ENCODE data around the gene PRKCH. TPM values are rescaled to one million over a fixed set of nuclear protein-coding genes. Genes with fewer than 3 reads are reported as not detected.

The PRKCH gene
- total RNA-seq, 4 donors from 2014 or later, result 17.9 to 105 (median 63.5) TPM

DNA sequence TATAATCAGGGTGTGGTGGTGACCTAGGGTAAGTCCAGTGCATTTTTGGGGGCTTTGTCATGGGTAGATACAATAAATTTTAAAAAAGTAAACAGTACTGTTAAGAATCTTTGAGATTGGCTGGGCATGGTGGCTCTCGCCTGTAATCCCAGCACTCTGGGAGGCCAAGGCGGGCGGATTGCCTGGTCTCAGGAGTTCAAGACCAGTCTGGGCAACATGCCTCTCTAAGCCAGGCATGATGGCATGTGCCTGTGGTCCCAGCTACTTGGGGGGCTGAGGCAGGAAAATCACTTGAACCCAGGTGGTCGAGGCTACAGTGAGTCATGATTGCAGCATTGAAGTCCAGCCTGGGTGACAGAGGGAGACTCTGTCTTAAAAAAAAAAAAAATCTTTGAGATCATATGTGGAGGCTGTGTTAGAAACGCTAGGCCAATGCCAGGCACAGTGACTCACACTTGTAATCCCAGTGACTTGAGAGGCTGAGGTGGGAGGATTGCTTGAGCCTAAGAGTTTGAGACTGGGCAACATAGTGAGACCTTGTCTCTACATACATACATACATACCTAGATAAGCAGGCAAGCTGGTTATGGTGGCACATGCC is 67.7 kb downstream of the PRKCH start:
- Histone ChIP-seq H3K4me3 (no peak overlapping the region), H3K36me3 (no peaks in the 10 kb centered on the region), H3K4me1 (no peaks in the 10 kb centered on the region), H3K9me3 (no peaks in the 10 kb centered on the region), H3K27me3 (no peaks in the 10 kb centered on the region), H3K27ac (no peak overlapping the region)
- no peak for TF ChIP-seq POLR2A (IDR thresholded peaks at IDR 0.05)
- TF ChIP-seq, protein P1, sequence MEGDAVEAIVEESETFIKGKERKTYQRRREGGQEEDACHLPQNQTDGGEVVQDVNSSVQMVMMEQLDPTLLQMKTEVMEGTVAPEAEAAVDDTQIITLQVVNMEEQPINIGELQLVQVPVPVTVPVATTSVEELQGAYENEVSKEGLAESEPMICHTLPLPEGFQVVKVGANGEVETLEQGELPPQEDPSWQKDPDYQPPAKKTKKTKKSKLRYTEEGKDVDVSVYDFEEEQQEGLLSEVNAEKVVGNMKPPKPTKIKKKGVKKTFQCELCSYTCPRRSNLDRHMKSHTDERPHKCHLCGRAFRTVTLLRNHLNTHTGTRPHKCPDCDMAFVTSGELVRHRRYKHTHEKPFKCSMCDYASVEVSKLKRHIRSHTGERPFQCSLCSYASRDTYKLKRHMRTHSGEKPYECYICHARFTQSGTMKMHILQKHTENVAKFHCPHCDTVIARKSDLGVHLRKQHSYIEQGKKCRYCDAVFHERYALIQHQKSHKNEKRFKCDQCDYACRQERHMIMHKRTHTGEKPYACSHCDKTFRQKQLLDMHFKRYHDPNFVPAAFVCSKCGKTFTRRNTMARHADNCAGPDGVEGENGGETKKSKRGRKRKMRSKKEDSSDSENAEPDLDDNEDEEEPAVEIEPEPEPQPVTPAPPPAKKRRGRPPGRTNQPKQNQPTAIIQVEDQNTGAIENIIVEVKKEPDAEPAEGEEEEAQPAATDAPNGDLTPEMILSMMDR (IDR thresholded peaks at IDR 0.05), result no peak
- DNase-seq, result no peak
- intact Hi-C loops (cut with DNase I; ENCODE audit: low total_unique reads), result no loop called here

DNA sequence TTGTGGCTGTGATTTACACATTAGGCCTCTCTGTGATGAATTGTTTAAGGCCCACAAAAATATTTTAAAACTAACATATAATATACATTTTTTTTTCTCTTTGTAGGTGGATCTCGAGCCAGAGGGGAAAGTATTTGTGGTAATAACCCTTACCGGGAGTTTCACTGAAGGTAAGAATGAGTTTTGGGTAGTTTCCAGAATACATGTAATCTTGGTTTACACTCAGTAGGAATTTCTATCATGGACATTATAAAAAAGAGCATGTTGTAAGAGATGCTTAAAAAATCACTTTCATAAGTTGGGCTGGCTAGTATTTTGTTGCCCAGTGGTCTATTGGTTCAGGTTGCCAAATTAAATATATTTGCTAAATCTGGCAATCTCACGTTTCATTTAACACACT is 69.7 kb downstream of the PRKCH start:
- Histone ChIP-seq H3K27ac (no peak overlapping the region), H3K9me3 (no peaks in the 10 kb centered on the region), H3K4me1 (no peaks in the 10 kb centered on the region), H3K4me3 (no peak overlapping the region), H3K36me3 (no peaks in the 10 kb centered on the region), H3K27me3 (no peaks in the 10 kb centered on the region)
- intact Hi-C loops (cut with DNase I; ENCODE audit: low total_unique reads), result no loop called here
- TF ChIP-seq, protein P1 (IDR thresholded peaks at IDR 0.05), result no peak
- TF ChIP-seq POLR2A (IDR thresholded peaks at IDR 0.05), result no peak
- DNase-seq, result no peak

DNA sequence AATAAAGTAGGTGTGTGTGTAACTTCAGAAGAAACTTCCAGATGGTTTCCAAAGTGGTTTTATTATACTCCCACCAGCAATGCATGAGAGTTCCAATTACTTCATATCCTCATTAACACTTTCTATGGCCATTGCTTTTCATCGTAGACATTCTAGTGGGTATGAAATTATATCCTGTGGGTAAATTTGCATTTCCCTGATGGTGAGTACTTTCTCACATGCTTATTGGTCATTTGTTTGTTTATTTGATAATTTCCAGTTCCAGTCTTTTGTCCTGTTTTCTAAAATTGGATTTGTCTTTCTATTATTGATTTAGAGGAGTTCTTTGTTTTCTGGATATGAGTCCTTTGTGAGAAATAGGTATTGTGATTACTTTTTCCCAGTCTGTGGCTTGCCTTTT is 70.9 kb downstream of the PRKCH start:
- no peaks in the 10 kb centered on the region for H3K4me1 ChIP-seq
- H3K4me3 ChIP-seq, result no peak overlapping the region
- no peak for DNase-seq
- H3K27me3 ChIP-seq, result no peaks in the 10 kb centered on the region
- no peak overlapping the region for H3K27ac ChIP-seq
- intact Hi-C loops (cut with DNase I; ENCODE audit: low total_unique reads), result no loop called here
- H3K36me3 ChIP-seq, result no peaks in the 10 kb centered on the region
- TF ChIP-seq POLR2A (IDR thresholded peaks at IDR 0.05), result no peak
- TF ChIP-seq, protein P1 (IDR thresholded peaks at IDR 0.05), result no peak
- H3K9me3 ChIP-seq, result no peaks in the 10 kb centered on the region

DNA sequence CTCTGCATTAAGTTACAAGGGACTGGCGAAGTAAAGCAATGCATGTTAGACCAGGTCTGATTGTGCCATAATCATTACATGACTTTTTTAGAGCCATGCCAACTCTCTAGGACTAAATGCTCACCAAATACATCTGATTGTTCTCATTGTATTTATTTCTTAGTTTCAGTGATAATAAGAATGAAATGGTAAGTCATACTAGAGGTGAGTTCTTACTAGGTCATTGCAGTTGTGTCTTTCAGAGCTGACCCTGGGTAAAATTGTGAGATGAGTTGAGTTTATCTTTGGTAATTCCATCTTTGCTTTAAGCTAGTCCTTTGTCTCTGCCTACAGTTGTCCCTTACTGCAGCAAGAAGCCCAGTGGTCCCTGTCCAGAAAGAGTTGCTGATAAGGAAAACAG is 73.2 kb downstream of the PRKCH start:
- intact Hi-C loops (cut with DNase I; ENCODE audit: low total_unique reads), result no loop called here
- no peak for TF ChIP-seq POLR2A (IDR thresholded peaks at IDR 0.05)
- TF ChIP-seq, protein P1 (IDR thresholded peaks at IDR 0.05), result no peak
- no peaks in the 10 kb centered on the region for H3K9me3 ChIP-seq
- no peak overlapping the region for H3K4me3 ChIP-seq
- no peaks in the 10 kb centered on the region for H3K4me1 ChIP-seq
- H3K36me3 ChIP-seq, result no peaks in the 10 kb centered on the region
- H3K27ac ChIP-seq, result no peak overlapping the region
- H3K27me3 ChIP-seq, result no peaks in the 10 kb centered on the region
- no peak for DNase-seq

DNA sequence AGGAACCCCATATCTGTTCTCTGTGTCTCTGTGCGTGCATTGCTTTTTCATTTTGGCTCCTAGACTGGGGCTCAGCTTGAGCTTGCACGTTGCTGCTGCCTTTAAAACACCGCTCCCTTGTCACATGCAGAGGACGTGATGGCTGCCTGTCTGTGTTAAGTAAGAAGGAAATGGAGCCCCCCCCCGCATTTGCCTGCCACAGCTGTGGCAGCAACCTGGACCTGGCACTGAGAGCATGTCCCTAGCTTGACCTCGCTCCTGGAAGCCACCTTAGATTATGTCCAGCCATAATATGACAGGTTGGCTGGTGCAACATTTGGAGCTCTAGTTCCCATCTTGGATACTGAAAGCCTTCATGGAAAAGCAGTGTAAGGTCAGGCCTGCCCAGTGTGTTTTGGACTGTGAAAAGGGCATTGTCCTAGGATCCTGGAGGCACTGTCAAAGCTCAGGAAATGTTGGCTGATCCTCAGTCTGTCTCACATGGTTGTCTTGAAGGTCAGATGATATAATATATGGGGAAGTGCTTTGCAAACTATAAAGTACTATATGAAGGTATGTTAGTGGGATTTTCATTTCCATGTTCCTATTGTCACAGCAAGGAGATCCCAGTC is 73.8 kb downstream of the PRKCH start:
- Histone ChIP-seq H3K27me3 (no peaks in the 10 kb centered on the region), H3K9me3 (no peaks in the 10 kb centered on the region), H3K4me3 (no peak overlapping the region), H3K36me3 (no peaks in the 10 kb centered on the region), H3K27ac (no peak overlapping the region), H3K4me1 (no peaks in the 10 kb centered on the region)
- DNase-seq, result no peak
- intact Hi-C loops (cut with DNase I; ENCODE audit: low total_unique reads), result no loop called here
- TF ChIP-seq, protein P1 (IDR thresholded peaks at IDR 0.05), result no peak
- no peak for TF ChIP-seq POLR2A (IDR thresholded peaks at IDR 0.05)
